CD4-positive, alpha-beta T cell treated with Interleukin-6 at 100 ng/mL for 8 hours (primary cell): ENCODE data around the gene RAB11FIP3.
"Not testable (repeated sequence)": the region's sequence is repeated elsewhere in the genome, so short reads cannot be mapped to it uniquely, and the experiment has no call there.

ENCODE experiments used
- DNase-seq: peaks from one replicate; pipeline ENCODE4 v3.0.0-alpha.2; 2020; ENCODE audit warnings: mixed read lengths, low spot score

RAB11FIP3 gene

GRCh38 chr16:494676-495075 is 69.2 kb downstream of the RAB11FIP3 start:
- DNase-seq = not testable (repeated sequence)

DNA sequence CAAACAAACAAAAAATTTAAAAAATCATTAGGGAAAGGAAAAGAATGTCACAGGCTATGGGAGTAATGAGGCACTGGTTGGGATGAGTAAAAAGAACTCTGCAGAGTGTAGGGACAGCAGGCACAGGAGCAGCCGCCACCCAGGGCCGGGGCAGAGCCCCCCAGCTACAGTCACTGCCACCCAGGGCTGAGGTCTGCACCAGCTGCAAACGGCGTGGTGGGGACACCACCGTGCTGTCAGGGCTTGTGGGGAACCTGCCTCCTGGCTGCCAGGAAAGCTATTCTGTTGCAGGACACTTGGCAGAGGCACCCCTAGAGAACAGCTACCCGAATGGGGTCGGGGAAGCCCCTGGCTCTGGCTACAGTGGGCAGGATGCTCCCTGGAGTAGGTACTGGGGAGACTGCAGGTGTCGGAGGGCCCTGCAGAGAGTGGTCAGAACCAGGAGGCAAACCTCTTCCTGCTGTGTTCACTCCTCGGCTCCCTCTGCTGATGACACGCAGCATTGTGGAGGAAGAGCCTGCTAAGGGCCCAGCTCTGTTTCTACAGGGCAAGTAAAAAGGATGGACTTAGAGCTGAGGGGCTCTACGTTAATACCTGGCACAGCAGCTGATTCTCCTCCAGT is 69.8 kb downstream of the RAB11FIP3 start:
- DNase-seq = peak; percentile 4

DNA sequence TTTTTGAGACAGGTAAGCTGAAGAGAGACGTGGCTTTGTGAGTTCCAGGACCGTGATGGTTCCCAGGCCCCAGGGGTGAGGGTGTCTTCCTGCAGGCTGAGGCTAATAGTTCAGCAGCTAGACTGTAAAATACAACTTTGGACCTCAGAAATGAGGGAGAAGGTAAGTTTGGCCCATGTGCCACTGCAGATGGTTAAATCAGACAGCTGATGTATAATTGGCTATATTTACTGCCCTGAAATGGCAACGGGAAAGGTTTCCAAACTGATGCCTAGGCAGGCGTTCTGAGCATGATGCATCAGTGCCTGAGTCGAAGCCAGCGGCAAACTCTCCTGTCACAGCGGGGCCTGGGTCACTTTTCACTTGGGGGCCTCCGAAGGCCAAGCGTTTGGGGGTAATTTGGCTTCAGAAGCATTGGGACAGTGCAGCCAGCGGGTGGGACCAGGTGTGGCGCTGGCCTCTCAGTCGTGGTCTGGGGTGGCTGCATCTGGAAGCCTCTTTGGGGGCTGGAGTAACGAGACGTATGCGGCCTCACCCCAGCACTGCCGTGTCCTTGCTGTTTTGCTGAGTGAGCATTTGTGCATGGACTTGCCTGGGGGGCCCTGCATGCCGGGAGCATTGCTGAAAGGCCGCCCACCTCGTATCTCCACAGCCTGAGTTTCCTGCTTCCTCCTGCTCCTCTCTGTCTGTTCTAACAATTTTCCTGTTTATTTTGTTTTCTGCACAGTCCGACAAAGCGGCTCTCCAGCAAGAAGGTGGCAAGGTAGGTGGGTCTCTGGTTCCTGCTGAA is 70.8 kb downstream of the RAB11FIP3 start:
- DNase-seq = no peak

- DNase-seq = no peak
Measured at GRCh38 chr16:497258-497657, 71.8 kb downstream of the RAB11FIP3 start.

DNA sequence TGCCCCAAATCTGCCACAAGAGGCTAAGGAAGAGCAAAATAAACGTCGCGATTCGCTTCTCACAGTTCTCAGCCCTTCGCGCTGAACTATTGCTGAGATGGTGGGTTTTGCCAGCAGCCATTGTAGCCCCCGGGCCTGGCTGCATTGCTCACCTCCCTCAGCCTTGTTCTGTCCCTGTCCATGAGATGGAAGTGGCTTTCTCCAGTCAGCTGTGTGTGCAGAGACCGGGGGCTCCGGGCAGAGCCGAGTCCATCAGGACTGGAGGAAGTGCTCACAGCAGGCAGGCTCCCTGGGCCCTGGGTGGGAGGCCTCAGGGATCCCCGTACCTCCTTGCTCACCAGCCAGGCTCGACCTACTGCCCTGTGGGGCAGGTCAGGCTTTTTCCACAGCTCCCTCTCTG is 74.5 kb downstream of the RAB11FIP3 start:
- DNase-seq = no peak

GRCh38 chr16:500709-501108 is 75.3 kb downstream of the RAB11FIP3 start:
- DNase-seq = no peak

DNA sequence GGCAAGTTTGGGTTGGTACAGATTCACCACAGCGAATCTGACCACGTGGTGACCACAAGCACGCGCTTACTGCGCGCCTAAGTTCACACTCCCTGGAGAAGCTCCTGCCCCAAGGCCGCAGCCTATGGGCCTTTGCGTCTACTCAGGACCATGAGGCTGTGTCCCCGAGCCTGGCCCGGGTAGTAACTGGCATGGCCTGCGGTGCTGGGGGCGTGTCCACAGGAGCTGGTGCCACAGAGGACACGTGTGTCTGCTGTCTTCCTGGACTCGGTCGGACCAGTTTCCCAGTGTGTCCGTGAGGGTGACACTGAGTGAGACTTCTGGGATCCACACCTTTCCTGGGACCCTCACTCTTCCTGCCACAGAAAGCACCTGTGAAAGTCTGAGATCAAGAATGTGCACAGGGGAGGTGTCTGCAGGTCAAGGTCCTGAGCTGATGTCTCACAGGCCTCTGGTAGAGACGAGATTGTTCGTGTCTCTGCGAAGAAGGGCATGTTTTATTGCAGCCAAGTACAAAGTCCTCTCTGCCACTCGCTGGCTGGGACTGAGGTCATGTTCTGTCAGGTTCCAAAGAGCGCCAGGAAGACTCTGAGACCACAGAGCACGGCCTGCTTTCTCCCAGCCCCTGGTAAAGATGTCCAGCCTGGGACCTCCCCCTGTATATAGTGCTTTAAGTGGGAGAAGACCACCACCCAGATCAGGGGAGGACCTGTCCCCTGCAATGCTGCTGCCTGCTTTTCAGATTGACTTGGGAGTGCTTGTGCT is 76.9 kb downstream of the RAB11FIP3 start:
- no peak for DNase-seq

GRCh38 chr16:503150-504071 is 78.0 kb downstream of the RAB11FIP3 start:
- DNase-seq = no peak

- DNase-seq = no peak
Measured at GRCh38 chr16:505479-506245, 80.2 kb downstream of the RAB11FIP3 start.

DNA sequence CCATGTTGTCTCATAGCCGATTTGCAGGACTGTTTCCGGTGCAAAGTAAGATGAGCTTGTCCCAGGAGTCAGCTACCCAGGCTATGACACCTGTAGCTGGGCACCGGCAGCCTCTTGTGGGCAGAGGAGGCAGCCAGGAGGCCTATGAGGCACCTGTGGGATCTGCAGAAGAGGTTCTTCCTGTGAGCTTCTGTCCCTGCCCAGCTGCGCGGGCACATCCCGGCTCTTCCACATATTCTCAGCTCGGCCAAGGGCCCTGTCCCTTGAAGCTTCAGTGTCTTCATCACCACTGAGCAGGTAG is 80.7 kb downstream of the RAB11FIP3 start:
- no peak for DNase-seq

GRCh38 chr16:507527-507926 is 82.1 kb downstream of the RAB11FIP3 start:
- DNase-seq = not testable (repeated sequence)

- no peak for DNase-seq
Measured at GRCh38 chr16:507996-508395, 82.5 kb downstream of the RAB11FIP3 start.

DNA sequence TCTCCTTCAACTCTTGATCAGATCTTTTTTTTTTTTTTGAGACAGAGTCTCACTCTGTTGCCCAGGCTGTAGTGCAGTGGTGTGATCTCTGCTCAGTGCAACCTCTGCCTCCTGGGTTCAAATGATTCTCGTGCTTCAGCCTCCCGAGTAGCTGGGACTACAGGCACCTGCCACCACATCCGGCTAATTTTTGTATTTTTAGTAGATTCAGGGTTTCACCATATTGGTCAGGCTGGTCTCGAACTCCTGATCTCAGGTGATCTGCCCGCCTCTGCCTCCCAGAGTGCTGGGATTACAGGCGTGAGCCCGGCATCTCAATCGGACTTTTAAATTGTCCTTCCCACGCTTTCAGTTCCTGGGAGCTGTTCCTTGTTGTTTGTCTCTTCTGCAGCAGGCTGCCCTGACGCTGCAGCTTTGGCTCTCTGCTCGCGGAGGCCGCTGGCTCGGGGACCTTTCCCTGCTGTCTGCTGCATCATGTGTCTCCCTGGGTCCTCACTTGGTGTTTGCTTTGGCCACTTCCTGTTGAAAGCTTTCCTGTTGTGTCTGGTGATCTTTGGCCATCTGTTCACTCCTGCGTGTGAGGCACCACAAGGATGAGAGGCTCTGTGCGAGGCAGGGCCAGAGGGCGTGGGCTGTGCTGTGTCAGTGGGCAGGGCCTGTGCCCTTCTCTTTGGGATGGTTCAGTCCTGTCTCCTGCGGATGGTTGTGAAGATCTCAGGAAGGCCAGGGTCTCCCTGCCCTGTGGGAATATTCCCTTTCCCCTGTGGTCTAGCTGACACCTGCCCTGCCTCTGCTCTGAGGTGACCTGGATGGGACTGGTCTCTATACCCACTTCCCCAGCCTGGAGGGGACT is 83.7 kb downstream of the RAB11FIP3 start:
- DNase-seq = no peak

DNA sequence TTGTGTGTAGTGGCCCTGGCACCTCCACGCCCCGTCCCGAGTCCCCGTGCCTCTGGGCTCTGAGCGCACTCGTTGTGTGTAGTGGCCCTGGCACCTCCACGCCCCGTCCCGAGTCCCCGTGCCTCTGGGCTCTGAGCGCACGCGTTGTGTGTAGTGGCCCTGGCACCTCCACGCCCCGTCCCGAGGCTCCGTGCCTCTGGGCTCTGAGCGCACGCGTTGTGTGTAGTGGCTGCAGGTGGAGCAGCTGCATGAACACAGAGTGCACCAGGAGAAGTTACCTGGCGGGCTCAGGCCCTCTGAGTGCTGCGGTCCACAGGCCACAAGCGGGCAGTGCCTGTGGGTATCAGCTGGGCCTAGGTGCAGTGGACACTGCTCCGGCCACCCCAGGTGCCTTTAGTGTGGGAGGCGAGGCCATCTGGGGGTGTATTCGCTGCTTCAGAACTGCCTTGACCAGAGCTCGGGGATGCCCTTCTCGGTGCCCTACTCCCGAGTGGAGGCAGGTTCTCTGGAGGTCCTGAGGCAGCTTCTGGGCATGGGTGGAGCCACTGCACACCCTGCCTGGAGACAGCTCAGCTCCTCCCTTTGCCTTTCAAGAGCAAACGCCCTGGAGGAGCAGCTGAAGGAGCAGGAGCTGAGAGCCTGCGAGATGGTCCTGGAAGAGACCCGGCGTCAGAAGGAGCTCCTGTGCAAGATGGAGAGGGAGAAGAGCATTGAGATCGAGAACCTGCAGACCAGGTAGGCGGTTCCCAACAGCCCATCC is 84.8 kb downstream of the RAB11FIP3 start:
- DNase-seq = no peak

DNA sequence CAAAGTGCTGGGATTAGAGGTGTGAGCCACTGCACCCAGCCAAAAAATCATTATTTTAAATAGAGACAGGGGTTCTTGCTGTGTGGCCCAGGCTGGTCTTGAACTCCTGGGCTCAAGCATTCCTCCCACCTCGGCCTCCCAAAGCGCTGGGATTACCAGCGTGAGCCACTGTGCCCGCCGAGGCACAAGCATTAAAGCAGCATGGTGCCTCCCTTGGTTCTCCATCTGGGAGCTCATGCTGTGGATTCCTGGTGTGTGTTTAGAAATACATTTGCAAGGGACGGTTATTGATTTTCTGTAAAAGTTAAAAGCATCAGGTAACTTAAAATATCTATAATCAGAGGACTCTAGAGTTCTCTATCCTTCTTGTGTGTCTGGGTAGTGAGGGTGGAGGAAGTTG is 87.4 kb downstream of the RAB11FIP3 start:
- DNase-seq = no peak

DNA sequence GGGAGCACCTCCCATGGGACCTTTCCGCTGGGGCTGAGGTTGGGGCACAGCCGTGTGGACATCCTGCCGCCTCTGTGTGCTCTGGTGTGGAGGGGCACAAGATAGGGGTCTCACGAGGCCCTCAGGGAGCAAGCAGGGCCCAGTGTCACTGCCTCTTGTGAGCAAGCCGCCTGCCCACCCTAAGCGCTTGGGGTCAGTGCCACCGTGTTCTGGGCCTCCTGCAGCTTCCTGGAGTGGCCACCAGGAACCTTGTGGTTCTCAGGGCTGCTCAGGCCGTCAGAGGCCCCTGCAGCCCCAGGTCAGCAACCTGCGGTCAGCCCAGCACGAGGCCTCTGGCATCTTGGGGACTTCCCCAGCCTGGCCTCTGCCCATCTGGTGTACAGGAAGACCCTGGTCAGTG is 88.5 kb downstream of the RAB11FIP3 start:
- no peak for DNase-seq

DNA sequence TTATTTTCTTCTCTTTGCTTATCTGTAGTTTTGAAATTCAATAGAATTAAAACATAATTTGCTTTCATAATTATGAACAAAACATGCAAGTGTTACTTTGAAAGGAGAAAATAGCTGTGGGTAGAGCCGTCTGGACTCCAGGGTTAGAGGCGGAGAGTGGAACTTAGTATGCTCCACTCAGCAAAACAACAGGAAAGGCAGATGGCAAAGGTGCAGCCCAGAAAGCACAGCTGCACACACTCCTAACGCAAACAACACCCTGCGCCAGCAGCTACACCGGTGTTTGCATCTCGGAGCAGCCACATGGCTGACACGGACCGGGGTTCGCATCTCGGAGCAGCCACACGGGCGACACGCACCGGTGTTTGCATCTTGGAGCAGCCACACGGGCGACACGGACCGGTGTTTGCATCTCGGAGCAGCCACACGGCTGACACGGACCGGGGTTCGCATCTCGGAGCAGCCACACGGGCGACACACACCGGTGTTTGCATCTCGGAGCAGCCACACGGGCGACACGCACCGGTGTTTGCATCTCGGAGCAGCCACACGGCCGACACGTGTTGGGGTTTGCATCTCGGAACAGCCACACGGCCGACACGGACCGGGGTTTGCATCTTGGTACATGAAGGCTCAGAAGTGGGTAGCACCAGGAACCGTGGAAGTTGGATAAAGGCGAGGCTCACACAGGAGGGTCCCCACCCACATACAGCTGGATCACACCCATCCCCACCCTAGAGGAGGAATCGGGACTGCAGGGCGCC is 89.9 kb downstream of the RAB11FIP3 start:
- DNase-seq = no peak

DNA sequence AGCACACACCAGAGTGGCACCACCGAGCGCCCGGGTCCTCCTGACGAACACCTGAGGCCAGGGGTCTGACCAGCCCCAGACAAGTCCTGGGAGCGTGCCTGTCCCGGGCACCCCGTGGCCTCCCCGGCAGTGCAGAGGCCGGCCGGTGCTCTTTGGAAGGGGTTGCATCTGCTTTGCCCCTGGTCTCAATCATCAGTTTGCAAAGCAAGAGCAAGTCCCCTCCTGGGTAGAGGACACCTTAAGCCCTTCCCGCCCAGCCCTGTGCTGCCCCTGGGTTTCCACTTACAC is 90.4 kb downstream of the RAB11FIP3 start:
- DNase-seq = no peak

GRCh38 chr16:516301-516700 is 90.9 kb downstream of the RAB11FIP3 start:
- no peak for DNase-seq
